ENCODE data around the gene SUCO.

- TF ChIP-seq KDM1A (CRISPR knock-in tag; IDR thresholded peaks at IDR 0.05) (no peak), SMAD3 (CRISPR knock-in tag; IDR thresholded peaks at IDR 0.05) (no peak), ZNF232 (CRISPR knock-in tag; IDR thresholded peaks at IDR 0.05; ENCODE audit: borderline replicate concordance) (no peak), ZKSCAN1 (IDR thresholded peaks at IDR 0.05; ENCODE audit: low read length) (no peak), ATM (IDR thresholded peaks at IDR 0.05; ENCODE audit: borderline replicate concordance) (no peak), ZSCAN30 (CRISPR knock-in tag; IDR thresholded peaks at IDR 0.05) (no peak), ESRRA (CRISPR knock-in tag; IDR thresholded peaks at IDR 0.05; ENCODE audit: low read depth) (no peak), EZH2 (conservative IDR thresholded peaks at IDR 0.05; ENCODE audit: low read depth, low read length) (no peak), ZFX (CRISPR knock-in tag; IDR thresholded peaks at IDR 0.05; ENCODE audit: low read depth) (no peak), ZNF777 (CRISPR knock-in tag; IDR thresholded peaks at IDR 0.05) (no peak)
- TF ChIP-seq, protein P1, sequence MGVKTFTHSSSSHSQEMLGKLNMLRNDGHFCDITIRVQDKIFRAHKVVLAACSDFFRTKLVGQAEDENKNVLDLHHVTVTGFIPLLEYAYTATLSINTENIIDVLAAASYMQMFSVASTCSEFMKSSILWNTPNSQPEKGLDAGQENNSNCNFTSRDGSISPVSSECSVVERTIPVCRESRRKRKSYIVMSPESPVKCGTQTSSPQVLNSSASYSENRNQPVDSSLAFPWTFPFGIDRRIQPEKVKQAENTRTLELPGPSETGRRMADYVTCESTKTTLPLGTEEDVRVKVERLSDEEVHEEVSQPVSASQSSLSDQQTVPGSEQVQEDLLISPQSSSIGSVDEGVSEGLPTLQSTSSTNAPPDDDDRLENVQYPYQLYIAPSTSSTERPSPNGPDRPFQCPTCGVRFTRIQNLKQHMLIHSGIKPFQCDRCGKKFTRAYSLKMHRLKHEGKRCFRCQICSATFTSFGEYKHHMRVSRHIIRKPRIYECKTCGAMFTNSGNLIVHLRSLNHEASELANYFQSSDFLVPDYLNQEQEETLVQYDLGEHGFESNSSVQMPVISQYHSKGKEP (CRISPR knock-in tag; IDR thresholded peaks at IDR 0.05) = no peak
- TF ChIP-seq, protein P2, sequence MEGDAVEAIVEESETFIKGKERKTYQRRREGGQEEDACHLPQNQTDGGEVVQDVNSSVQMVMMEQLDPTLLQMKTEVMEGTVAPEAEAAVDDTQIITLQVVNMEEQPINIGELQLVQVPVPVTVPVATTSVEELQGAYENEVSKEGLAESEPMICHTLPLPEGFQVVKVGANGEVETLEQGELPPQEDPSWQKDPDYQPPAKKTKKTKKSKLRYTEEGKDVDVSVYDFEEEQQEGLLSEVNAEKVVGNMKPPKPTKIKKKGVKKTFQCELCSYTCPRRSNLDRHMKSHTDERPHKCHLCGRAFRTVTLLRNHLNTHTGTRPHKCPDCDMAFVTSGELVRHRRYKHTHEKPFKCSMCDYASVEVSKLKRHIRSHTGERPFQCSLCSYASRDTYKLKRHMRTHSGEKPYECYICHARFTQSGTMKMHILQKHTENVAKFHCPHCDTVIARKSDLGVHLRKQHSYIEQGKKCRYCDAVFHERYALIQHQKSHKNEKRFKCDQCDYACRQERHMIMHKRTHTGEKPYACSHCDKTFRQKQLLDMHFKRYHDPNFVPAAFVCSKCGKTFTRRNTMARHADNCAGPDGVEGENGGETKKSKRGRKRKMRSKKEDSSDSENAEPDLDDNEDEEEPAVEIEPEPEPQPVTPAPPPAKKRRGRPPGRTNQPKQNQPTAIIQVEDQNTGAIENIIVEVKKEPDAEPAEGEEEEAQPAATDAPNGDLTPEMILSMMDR (CRISPR knock-in tag; IDR thresholded peaks at IDR 0.05) = no peak
These were observed 40.5 kb upstream of the SUCO start for GRCh38 chr1:172492421-172492820.

Data from HepG2 (cell line).